Spleen (tissue), 7 donors: ENCODE results near the gene FLT4.

Source experiments
- CTCF ChIP-seq, 11 experiments: fragments of 200-600 bp in 7 of 11; fragments of 450-650 bp in 4 of 11; sonication (generic) in 4 of 11; IDR thresholded peaks in 8 of 11; conservative IDR thresholded peaks in 3 of 11; 1 replicate in 7 of 11; 2 replicates in 4 of 11; pipeline versions ENCODE4 v1.4.0 to v1.8.0; 2016 to 2021; ENCODE audit warnings: antibody characterized with exemption in 11 of 11, inconsistent platforms in 4 of 11, mild to moderate bottlenecking in 1 of 11
- POLR2A ChIP-seq, 3 donors: fragments of 450-650 bp; IDR thresholded peaks; one replicate each; pipeline ENCODE4 v1.5.1; 2017; ENCODE audit warnings: antibody characterized with exemption in 3 of 3, mild to moderate bottlenecking in 1 of 3
- donor health status: DM: no; HTN: no; CAD: no; lungs with moderate emphysema.
- donor health status: DM: no; HTN: no; CAD: no.
- donor health status: DM: no; HTN: no; CAD: no.

GRCh38 chr5:180699042-180699441 is 49.6 kb upstream of the FLT4 start:
- TF ChIP-seq CTCF (IDR thresholded peaks at IDR 0.05 in 8 of 11, conservative IDR thresholded peaks at IDR 0.05 in 3 of 11), result no peak
- TF ChIP-seq POLR2A (IDR thresholded peaks at IDR 0.05), result no peak
